Prostate gland (tissue), 2 donors: ENCODE measurements around the gene ARL6. TPM values are rescaled to one million over a fixed set of nuclear protein-coding genes. Genes with fewer than 3 reads are reported as not detected.

ENCODE experiments used
- DNase-seq: peaks from one replicate; pipeline ENCODE4 v3.0.0-alpha.2; 2019; ENCODE audit warnings: low spot score
- H3K27ac ChIP-seq, 2 donors: fragments of 200-600 bp; sonication (generic); 2 replicates each; pipeline ENCODE4 v1.5.1; 2017 to 2019
- H3K27me3 ChIP-seq: fragments of 200-600 bp; sonication (generic); replicated peaks from 2 replicates; pipeline ENCODE4 v1.5.1; 2019; ENCODE audit not compliant: insufficient read depth
- H3K36me3 ChIP-seq, 2 donors: fragments of 200-600 bp; sonication (generic); 1 replicate in 1 of 2; 2 replicates in 1 of 2; pipeline versions ENCODE4 v1.5.1 to v1.8.1; 2017 to 2019
- H3K4me1 ChIP-seq: fragments of 200-600 bp; sonication (generic); replicated peaks from 2 replicates; pipeline ENCODE4 v1.5.1; 2019
- H3K4me3 ChIP-seq, 2 donors: fragments of 200-600 bp; sonication (generic); 2 replicates each; pipeline ENCODE4 v1.5.1; 2017 to 2019
- H3K9me3 ChIP-seq: fragments of 200-600 bp; sonication (generic); 2 replicates; pipeline ENCODE4 v1.5.1; 2017
- POLR2A ChIP-seq: fragments of 450-650 bp; IDR thresholded peaks from one replicate; pipeline ENCODE4 v1.6.1; 2016; ENCODE audit warnings: antibody characterized with exemption, mild to moderate bottlenecking
- POLR2AphosphoS5 ChIP-seq: sonication (generic); formaldehyde crosslinking; IDR thresholded peaks from one replicate; pipeline ENCODE4 v1.6.1; 2017; ENCODE audit warnings: antibody characterized with exemption
- WGBS: methylation state at CpG from one replicate; pipeline ENCODE4 v1.1.5; 2018; 5-methylcytosine and 5-hydroxymethylcytosine counted together
- intact Hi-C: fragments of 100-400 bp; cut with DNase I; formaldehyde crosslinking; loops from one replicate; pipeline ENCODE4 v1.14.2; 2022
- total RNA-seq, 2 donors: library from RNA; depleted of rRNA; stranded (reverse); fragments of >200 nt; gene quantifications; one replicate each; pipeline ENCODE4 v1.1.0, GENCODE V29; 2016
- TF ChIP-seq, protein P1 (sequence below), 4 experiments: fragments of 200-600 bp in 2 of 4; fragments of 450-650 bp in 2 of 4; sonication (generic) in 2 of 4; IDR thresholded peaks; 1 replicate in 3 of 4; 2 replicates in 1 of 4; pipeline ENCODE4 v1.5.1; 2016 to 2019; ENCODE audit warnings: antibody characterized with exemption in 4 of 4, mild to moderate bottlenecking in 2 of 4, moderate library complexity in 2 of 4

The ARL6 gene
- total RNA-seq, 2 donors from 2014 or later = 4.9 to 7.6 TPM

DNA sequence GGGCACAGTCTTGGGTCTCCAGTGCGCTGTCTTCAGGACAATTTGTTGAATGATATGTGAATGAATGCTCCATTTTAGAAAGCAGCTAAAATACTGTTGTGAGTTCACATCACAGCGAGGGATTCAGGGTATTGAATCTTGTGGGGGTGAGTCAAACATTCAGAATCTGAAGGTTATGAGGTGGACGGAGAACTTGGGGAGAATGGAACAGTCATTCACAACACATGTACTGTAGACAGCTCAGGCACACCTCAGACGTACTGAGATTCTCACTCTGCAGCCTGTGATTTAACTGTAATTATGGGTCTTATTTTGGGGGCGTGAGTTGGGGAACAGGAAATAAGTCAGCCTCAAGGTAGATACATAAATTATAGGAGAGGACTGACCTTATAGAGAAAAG is 71.2 kb downstream of the ARL6 start:
- no peaks in the 10 kb centered on the region for H3K36me3 ChIP-seq
- H3K4me3 ChIP-seq = no peak overlapping the region
- no peak overlapping the region for H3K27ac ChIP-seq
- no peaks in the 10 kb centered on the region for H3K9me3 ChIP-seq
- H3K4me1 ChIP-seq = no peaks in the 10 kb centered on the region
- no peak for DNase-seq
- intact Hi-C loops = no loop called here
- H3K27me3 ChIP-seq = no peaks in the 10 kb centered on the region
- no peak for TF ChIP-seq POLR2AphosphoS5
- no peak for TF ChIP-seq POLR2A
- TF ChIP-seq, protein P1, sequence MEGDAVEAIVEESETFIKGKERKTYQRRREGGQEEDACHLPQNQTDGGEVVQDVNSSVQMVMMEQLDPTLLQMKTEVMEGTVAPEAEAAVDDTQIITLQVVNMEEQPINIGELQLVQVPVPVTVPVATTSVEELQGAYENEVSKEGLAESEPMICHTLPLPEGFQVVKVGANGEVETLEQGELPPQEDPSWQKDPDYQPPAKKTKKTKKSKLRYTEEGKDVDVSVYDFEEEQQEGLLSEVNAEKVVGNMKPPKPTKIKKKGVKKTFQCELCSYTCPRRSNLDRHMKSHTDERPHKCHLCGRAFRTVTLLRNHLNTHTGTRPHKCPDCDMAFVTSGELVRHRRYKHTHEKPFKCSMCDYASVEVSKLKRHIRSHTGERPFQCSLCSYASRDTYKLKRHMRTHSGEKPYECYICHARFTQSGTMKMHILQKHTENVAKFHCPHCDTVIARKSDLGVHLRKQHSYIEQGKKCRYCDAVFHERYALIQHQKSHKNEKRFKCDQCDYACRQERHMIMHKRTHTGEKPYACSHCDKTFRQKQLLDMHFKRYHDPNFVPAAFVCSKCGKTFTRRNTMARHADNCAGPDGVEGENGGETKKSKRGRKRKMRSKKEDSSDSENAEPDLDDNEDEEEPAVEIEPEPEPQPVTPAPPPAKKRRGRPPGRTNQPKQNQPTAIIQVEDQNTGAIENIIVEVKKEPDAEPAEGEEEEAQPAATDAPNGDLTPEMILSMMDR (IDR thresholded peaks at IDR 0.05) = no peak
- WGBS = 94% methylated on average over 5 of the region's 5 CpGs

- Histone ChIP-seq H3K9me3 (no peaks in the 10 kb centered on the region), H3K27ac (no peak overlapping the region), H3K36me3 (no peaks in the 10 kb centered on the region), H3K27me3 (no peaks in the 10 kb centered on the region), H3K4me3 (no peak overlapping the region), H3K4me1 (no peaks in the 10 kb centered on the region)
- no peak for DNase-seq
- TF ChIP-seq POLR2A = no peak
- TF ChIP-seq, protein P1 (IDR thresholded peaks at IDR 0.05) = no peak
- no peak for TF ChIP-seq POLR2AphosphoS5
- intact Hi-C loops = no loop called here
- WGBS = 88% methylated on average over 3 of the region's 3 CpGs
Measured at GRCh38 chr3:97838393-97838792, 73.8 kb downstream of the ARL6 start.

DNA sequence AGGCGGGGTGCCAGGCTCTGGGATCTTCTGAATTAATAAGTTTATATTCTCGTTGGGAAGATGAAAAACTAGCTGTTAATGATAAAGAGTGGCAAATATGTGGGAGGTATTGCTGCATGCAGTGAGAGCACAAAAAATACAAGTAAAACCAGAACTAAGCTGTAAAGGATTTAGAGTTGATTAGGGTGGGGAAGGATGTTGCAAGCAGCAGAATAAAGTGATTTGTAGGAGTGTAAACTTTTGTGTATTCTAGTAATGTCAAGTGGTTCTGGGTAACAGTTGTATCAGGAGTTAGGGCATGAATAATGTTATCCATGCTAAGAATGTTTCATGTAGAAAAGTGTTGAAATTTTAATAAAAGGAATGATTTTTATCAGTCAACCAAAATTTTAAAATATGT is 75.4 kb downstream of the ARL6 start:
- 62% methylated on average over 2 of the region's 2 CpGs for WGBS
- no peak for DNase-seq
- H3K36me3 ChIP-seq = no peaks in the 10 kb centered on the region
- no peaks in the 10 kb centered on the region for H3K27me3 ChIP-seq
- H3K4me1 ChIP-seq = no peaks in the 10 kb centered on the region
- no peaks in the 10 kb centered on the region for H3K9me3 ChIP-seq
- TF ChIP-seq POLR2A (no peak), POLR2AphosphoS5 (no peak)
- TF ChIP-seq, protein P1 (IDR thresholded peaks at IDR 0.05) = no peak
- no peak overlapping the region for H3K27ac ChIP-seq
- intact Hi-C loops = no loop called here
- no peak overlapping the region for H3K4me3 ChIP-seq

DNA sequence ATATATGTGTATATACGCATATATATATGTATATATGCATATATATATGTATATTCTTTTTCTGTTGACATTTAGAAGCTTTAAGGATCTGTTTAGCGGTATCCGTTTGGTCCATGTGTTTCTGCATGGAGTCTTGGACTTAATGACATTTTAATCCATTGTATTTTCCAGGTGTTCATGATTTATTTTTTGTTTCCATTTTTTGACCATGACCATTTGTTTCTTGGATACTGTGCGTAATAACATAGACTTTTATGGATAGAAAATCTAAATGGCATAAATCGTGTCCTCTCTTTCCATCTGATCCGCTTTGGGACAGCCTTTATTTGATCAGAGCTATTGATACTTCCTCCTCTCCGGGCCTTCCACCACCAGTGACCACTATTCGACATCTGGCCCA is 76.7 kb downstream of the ARL6 start:
- no peak for DNase-seq
- no peaks in the 10 kb centered on the region for H3K4me1 ChIP-seq
- TF ChIP-seq POLR2A (no peak), POLR2AphosphoS5 (no peak)

GRCh38 chr3:97841956-97842355 is 77.4 kb downstream of the ARL6 start:
- no peak overlapping the region for H3K27ac ChIP-seq
- H3K4me3 ChIP-seq = no peak overlapping the region
- 92% methylated on average over 3 of the region's 3 CpGs for WGBS
- no peaks in the 10 kb centered on the region for H3K4me1 ChIP-seq
- intact Hi-C loops = no loop called here
- TF ChIP-seq POLR2AphosphoS5 (no peak), POLR2A (no peak)
- TF ChIP-seq, protein P1 (IDR thresholded peaks at IDR 0.05) = no peak
- H3K9me3 ChIP-seq = no peaks in the 10 kb centered on the region
- no peaks in the 10 kb centered on the region for H3K27me3 ChIP-seq
- no peak for DNase-seq
- H3K36me3 ChIP-seq = no peaks in the 10 kb centered on the region

More for the DNA sequence above, 76.7 kb downstream of the ARL6 start:
- Histone ChIP-seq H3K27me3 (no peaks in the 10 kb centered on the region), H3K4me3 (no peak overlapping the region), H3K9me3 (no peaks in the 10 kb centered on the region), H3K36me3 (no peaks in the 10 kb centered on the region), H3K27ac (no peak overlapping the region)
- intact Hi-C loops = no loop called here
- WGBS = 96% methylated on average over 8 of the region's 8 CpGs
